CD14-positive monocyte (primary cell): Measurements from ENCODE around the gene WDR70. TPM values are rescaled to one million over a fixed set of nuclear protein-coding genes. Genes with fewer than 3 reads are reported as not detected.

Source experiments
- DNase-seq, 3 donors: peaks; one replicate each; pipeline ENCODE4 v3.0.0-alpha.2; 2011 to 2022
- H2AFZ ChIP-seq: 2 replicates; pipeline ENCODE4 v1.6.0; 2012; ENCODE audit warnings: mild to moderate bottlenecking, low read depth, low read length, inconsistent platforms; ENCODE audit not compliant: insufficient read depth, poor library complexity, severe bottlenecking
- H3K27ac ChIP-seq, 2 donors: 1 replicate in 1 of 2; 2 replicates in 1 of 2; pipeline ENCODE4 v1.5.1; 2012 to 2013; ENCODE audit warnings: low read length in 2 of 2, control low read depth in 1 of 2, inconsistent platforms in 1 of 2, low read depth in 1 of 2, mild to moderate bottlenecking in 1 of 2
- H3K27me3 ChIP-seq, 2 donors: one replicate each; pipeline versions ENCODE4 v1.6.0 to v1.6.1; 2011 to 2013; ENCODE audit warnings: low read length in 2 of 2; ENCODE audit not compliant: control insufficient read depth in 2 of 2, insufficient read depth in 2 of 2
- H3K36me3 ChIP-seq, 2 donors: replicated peaks in 1 of 2; 1 replicate in 1 of 2; 2 replicates in 1 of 2; pipeline versions ENCODE4 v1.5.1 to v1.6.1; 2012 to 2013; ENCODE audit warnings: low read length in 2 of 2, control low read depth in 1 of 2, inconsistent platforms in 1 of 2, mild to moderate bottlenecking in 1 of 2; ENCODE audit not compliant: insufficient read depth in 2 of 2, control insufficient read depth in 1 of 2
- H3K4me1 ChIP-seq, 2 donors: 1 replicate in 1 of 2; 2 replicates in 1 of 2; pipeline versions ENCODE4 v1.5.1 to v1.6.1; 2012 to 2013; ENCODE audit warnings: low read length in 2 of 2, control low read depth in 1 of 2, inconsistent platforms in 1 of 2, mild to moderate bottlenecking in 1 of 2, moderate library complexity in 1 of 2; ENCODE audit not compliant: insufficient read depth in 2 of 2, control insufficient read depth in 1 of 2
- H3K4me2 ChIP-seq: replicated peaks from 2 replicates; pipeline ENCODE3; 2012; ENCODE audit warnings: low read length, moderate library complexity, mild to moderate bottlenecking; ENCODE audit not compliant: poor library complexity, severe bottlenecking; ENCODE audit errors: extremely low read depth
- H3K4me3 ChIP-seq, 3 experiments: fragments of 200-600 bp in 1 of 3; sonication (generic) in 1 of 3; replicated peaks in 1 of 3; 1 replicate in 2 of 3; 2 replicates in 1 of 3; pipeline ENCODE4 v1.5.1; 2011 to 2013; ENCODE audit warnings: low read length in 3 of 3, mild to moderate bottlenecking in 3 of 3, control low read depth in 2 of 3, low read depth in 2 of 3, inconsistent platforms in 1 of 3, moderate library complexity in 1 of 3
- H3K79me2 ChIP-seq: 2 replicates; pipeline ENCODE4 v1.6.0; 2012; ENCODE audit warnings: mild to moderate bottlenecking, control low read depth, inconsistent platforms, low read length, moderate library complexity; ENCODE audit not compliant: insufficient read depth
- H3K9ac ChIP-seq: 2 replicates; pipeline ENCODE4 v1.6.0; 2017; ENCODE audit warnings: low read length, mild to moderate bottlenecking; ENCODE audit not compliant: insufficient read depth, poor library complexity, severe bottlenecking
- H3K9me3 ChIP-seq, 2 donors: replicated peaks in 1 of 2; 1 replicate in 1 of 2; 2 replicates in 1 of 2; pipeline versions ENCODE4 v1.5.1 to v1.6.1; 2012 to 2013; ENCODE audit warnings: low read length in 2 of 2, control low read depth in 1 of 2; ENCODE audit not compliant: control insufficient read depth in 1 of 2, insufficient read depth in 1 of 2
- H4K20me1 ChIP-seq: 2 replicates; pipeline ENCODE4 v1.6.0; 2012; ENCODE audit warnings: mild to moderate bottlenecking, low read length, control low read depth, moderate library complexity; ENCODE audit not compliant: insufficient read depth
- H3K27ac Mint-ChIP-seq, 7 donors: one replicate each; pipeline ENCODE4 v1.8.0; 2020; ENCODE audit warnings: mild to moderate bottlenecking in 7 of 7, mixed read lengths in 7 of 7, moderate library complexity in 6 of 7, inconsistent platforms in 2 of 7
- H3K27me3 Mint-ChIP-seq, 3 donors: one replicate each; pipeline ENCODE4 v1.8.0; 2021 to 2022; ENCODE audit warnings: low read depth in 3 of 3, mild to moderate bottlenecking in 3 of 3, mixed read lengths in 3 of 3, moderate library complexity in 3 of 3, inconsistent platforms in 1 of 3
- H3K36me3 Mint-ChIP-seq, 2 donors: one replicate each; pipeline ENCODE4 v1.8.0; 2020; ENCODE audit warnings: mixed read lengths in 2 of 2, inconsistent platforms in 1 of 2, mild to moderate bottlenecking in 1 of 2
- H3K4me1 Mint-ChIP-seq: one replicate; pipeline ENCODE4 v1.8.0; 2020; ENCODE audit warnings: mild to moderate bottlenecking, mixed read lengths
- H3K4me3 Mint-ChIP-seq, 2 donors: one replicate each; pipeline ENCODE4 v1.8.0; 2020; ENCODE audit warnings: mild to moderate bottlenecking in 2 of 2, mixed read lengths in 2 of 2, moderate library complexity in 1 of 2
- H3K9me3 Mint-ChIP-seq, 7 donors: one replicate each; pipeline ENCODE4 v1.8.0; 2020 to 2022; ENCODE audit warnings: mixed read lengths in 7 of 7, mild to moderate bottlenecking in 6 of 7, moderate library complexity in 6 of 7, inconsistent platforms in 2 of 7
- CTCF ChIP-seq: fragments of 200-600 bp; IDR thresholded peaks from one replicate; pipeline ENCODE4 v1.8.0; 2022; ENCODE audit warnings: antibody characterized with exemption, mild to moderate bottlenecking
- WGBS: methylation state at CpG from one replicate; pipeline ENCODE4 v1.1.5; 2013; ENCODE audit warnings: missing lambda C conversion rate; ENCODE audit not compliant: insufficient coverage; 5-methylcytosine and 5-hydroxymethylcytosine counted together
- intact Hi-C, 2 donors: fragments of 100-400 bp; cut with micrococcal nuclease; formaldehyde crosslinking; loops; one replicate each; pipeline versions ENCODE4 v1.15.0 to v1.15.1; 2023
- polyA plus RNA-seq, 3 donors: library from polyadenylated mRNA; depleted of rRNA in 1 of 3; unstranded in 2 of 3; stranded (reverse) in 1 of 3; fragments of 300-500 nt in 2 of 3; fragments of >200 nt in 1 of 3; fragmentation: Illumina TruSeq in 2 of 3; gene quantifications; 1 replicate in 2 of 3; 2 replicates in 1 of 3; pipeline ENCODE4 v1.2.3, GENCODE V29; 2012 to 2021

The WDR70 gene
- polyA plus RNA-seq, 3 donors: 13.1 to 21.0 (median 19.1) TPM

- Histone ChIP-seq H3K9ac (no peak overlapping the region), H3K36me3 (peaks cover 0 to 8% of the 10 kb centered on the region in 2 donors), H3K79me2 (no peaks in the 10 kb centered on the region), H3K9me3 (no peaks in the 10 kb centered on the region), H3K4me1 (peaks cover 6 to 10% of the 10 kb centered on the region in 2 donors), H2AFZ (no peak overlapping the region), H4K20me1 (no peaks in the 10 kb centered on the region), H3K27ac (no peak overlapping the region), H3K27me3 (no peaks in the 10 kb centered on the region), H3K4me2 (no peak overlapping the region), H3K4me3 (no peak overlapping the region)
- Mint-ChIP-seq H3K36me3 (peaks cover 39 to 47% of the 10 kb centered on the region in 2 donors), H3K27ac (peak overlapping the region in 1 of 7 donors; percentile 69), H3K4me3 (no peak overlapping the region), H3K4me1 (peaks cover 21% of the 10 kb centered on the region), H3K27me3 (peaks cover 0 to 1% (median 0%) of the 10 kb centered on the region in 3 donors), H3K9me3 (peaks cover 0 to 2% (median 0%) of the 10 kb centered on the region in 7 donors)
- TF ChIP-seq CTCF: no peak
- intact Hi-C loops: no loop called here
- 100% methylated on average over 2 of the region's 4 CpGs for WGBS
- DNase-seq: no peak
These were observed 358.4 kb downstream of the WDR70 start for GRCh38 chr5:37737326-37738056.

- H3K79me2 ChIP-seq: no peaks in the 10 kb centered on the region
- Mint-ChIP-seq H3K4me1 (peaks cover 21% of the 10 kb centered on the region), H3K27ac (peak overlapping the region in 3 of 7 donors; percentile 1 to 70 (median 15)), H3K9me3 (peaks cover 0 to 3% (median 0%) of the 10 kb centered on the region in 7 donors), H3K4me3 (no peak overlapping the region), H3K36me3 (peaks cover 41 to 46% of the 10 kb centered on the region in 2 donors), H3K27me3 (peaks cover 0 to 1% (median 0%) of the 10 kb centered on the region in 3 donors)
- H3K9me3 ChIP-seq: peaks cover 4% of the 10 kb centered on the region in 2 donors
- no peaks in the 10 kb centered on the region for H4K20me1 ChIP-seq
- DNase-seq: peak; percentile 61 to 67 (median 66)
- H3K9ac ChIP-seq: no peak overlapping the region
- 33% methylated on average over 1 of the region's 4 CpGs for WGBS
- H3K4me2 ChIP-seq: peak overlapping the region; percentile 11
- H3K4me1 ChIP-seq: peaks cover 6 to 10% of the 10 kb centered on the region in 2 donors
- no peak overlapping the region for H2AFZ ChIP-seq
- H3K36me3 ChIP-seq: peaks cover 0 to 14% of the 10 kb centered on the region in 2 donors
- H3K4me3 ChIP-seq: no peak overlapping the region
- intact Hi-C loops: no loop called here
- no peak for TF ChIP-seq CTCF
- H3K27me3 ChIP-seq: no peaks in the 10 kb centered on the region
- H3K27ac ChIP-seq: no peak overlapping the region
These were observed 359.1 kb downstream of the WDR70 start for GRCh38 chr5:37738057-37738691.
